Small intestine (tissue), 7 donors: ENCODE measurements around the gene TYMS. TPM values are rescaled to one million over a fixed set of nuclear protein-coding genes. Genes with fewer than 3 reads are reported as not detected.

Source experiments
- DNase-seq, 2 donors: peaks; one replicate each; pipeline versions ENCODE4 v3.0.0 to v3.0.0-alpha.2; 2013
- FAIRE-seq: peaks from 2 replicates; lab custom pipeline; 2012; peaks lifted over from hg19 to GRCh38; lab: Jason Lieb, UNC
- H3K27ac ChIP-seq, 3 donors: one replicate each; pipeline ENCODE4 v1.5.1; 2013; ENCODE audit warnings: low read length in 2 of 3, mild to moderate bottlenecking in 2 of 3, control low read depth in 1 of 3, inconsistent platforms in 1 of 3, low read depth in 1 of 3, moderate library complexity in 1 of 3
- H3K27me3 ChIP-seq, 3 donors: one replicate each; pipeline ENCODE4 v1.6.1; 2013; ENCODE audit warnings: low read length in 3 of 3, inconsistent platforms in 1 of 3; ENCODE audit not compliant: control insufficient read depth in 3 of 3, insufficient read depth in 3 of 3
- H3K36me3 ChIP-seq, 3 donors: one replicate each; pipeline ENCODE4 v1.6.1; 2013; ENCODE audit warnings: low read length in 3 of 3, inconsistent platforms in 1 of 3, low read depth in 1 of 3, mild to moderate bottlenecking in 1 of 3, moderate library complexity in 1 of 3; ENCODE audit not compliant: control insufficient read depth in 3 of 3, insufficient read depth in 2 of 3
- H3K4me1 ChIP-seq, 3 donors: one replicate each; pipeline ENCODE4 v1.6.1; 2013; ENCODE audit warnings: low read length in 2 of 3, inconsistent platforms in 1 of 3, low read depth in 1 of 3, mild to moderate bottlenecking in 1 of 3, moderate library complexity in 1 of 3; ENCODE audit not compliant: control insufficient read depth in 3 of 3, insufficient read depth in 2 of 3
- H3K4me3 ChIP-seq, 3 donors: one replicate each; pipeline ENCODE4 v1.5.1; 2013; ENCODE audit warnings: low read length in 3 of 3, control low read depth in 1 of 3, inconsistent platforms in 1 of 3, low read depth in 1 of 3, mild to moderate bottlenecking in 1 of 3, moderate library complexity in 1 of 3
- H3K9me3 ChIP-seq, 2 donors: one replicate each; pipeline ENCODE4 v1.6.1; 2013; ENCODE audit warnings: low read depth in 1 of 2, low read length in 1 of 2; ENCODE audit not compliant: control insufficient read depth in 2 of 2, insufficient read depth in 1 of 2
- WGBS, 3 donors: extraction: QIAGEN DNeasy Blood & Tissue Kit; methylation state at CpG; one replicate each; pipeline ENCODE4 v1.1.7; 2013; 5-methylcytosine and 5-hydroxymethylcytosine counted together
- polyA plus RNA-seq, 4 donors: library from polyadenylated mRNA; stranded (reverse) in 3 of 4; unstranded in 1 of 4; fragments of 200-250 nt in 3 of 4; fragments of 120-200 nt in 1 of 4; gene quantifications; one replicate each; pipeline versions ENCODE4 v1.2.1 to v1.2.3, GENCODE V29; 2013
- donor health status: healthy with polysubstance abuse.
- donor health status: control.
- donor health status: control.
- donor health status: Bipolar disorder and iron deficiency.
- donor health status: healthy.

TYMS gene
- polyA plus RNA-seq, 4 donors, result 6.2 to 74.6 (median 31.4) TPM

DNA sequence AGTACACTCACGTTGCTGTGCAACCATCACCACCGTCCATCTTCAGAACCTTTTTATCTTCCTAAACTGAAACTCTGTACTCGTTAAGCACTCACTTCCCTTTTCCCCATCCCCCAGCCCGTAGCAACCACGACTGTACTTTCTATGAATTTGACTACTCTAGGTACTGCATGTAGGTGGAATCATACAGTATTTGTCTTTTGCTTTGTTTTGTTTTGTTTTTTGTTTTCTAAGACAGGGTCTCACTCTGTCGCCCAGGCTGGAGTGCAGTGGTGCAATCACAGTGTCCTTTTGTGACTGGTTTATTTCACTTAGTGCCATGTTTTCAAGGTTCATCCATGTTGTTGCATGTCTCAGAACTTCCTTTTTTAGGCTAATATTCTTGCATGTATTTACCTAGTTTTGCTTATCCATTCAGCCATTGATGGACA, 7.0 kb upstream of the TYMS start:
- no peak overlapping the region for H3K27ac ChIP-seq
- no peak overlapping the region for H3K4me3 ChIP-seq
- DNase-seq (no peak), FAIRE-seq (no peak)
- H3K9me3 ChIP-seq, result no peaks in the 10 kb centered on the region
- WGBS, 3 donors, result 52 to 75% (median 59%) methylated on average over 6 of the region's 6 CpGs
- H3K27me3 ChIP-seq, result no peaks in the 10 kb centered on the region
- H3K4me1 ChIP-seq, result no peaks in the 10 kb centered on the region
- H3K36me3 ChIP-seq, result no peaks in the 10 kb centered on the region

GRCh38 chr18:652131-652530, 5.3 kb upstream of the TYMS start:
- Histone ChIP-seq H3K36me3 (no peaks in the 10 kb centered on the region), H3K4me3 (no peak overlapping the region), H3K27me3 (no peaks in the 10 kb centered on the region), H3K9me3 (no peaks in the 10 kb centered on the region), H3K4me1 (no peaks in the 10 kb centered on the region), H3K27ac (no peak overlapping the region)
- DNase-seq (no peak), FAIRE-seq (no peak)
- WGBS, 3 donors, result 71 to 81% (median 80%) methylated on average over 4 of the region's 4 CpGs

- Histone ChIP-seq H3K4me3 (no peak overlapping the region), H3K27ac (no peak overlapping the region), H3K36me3 (no peaks in the 10 kb centered on the region), H3K9me3 (no peaks in the 10 kb centered on the region), H3K4me1 (peaks cover 0 to 1% (median 0%) of the 10 kb centered on the region in 3 donors), H3K27me3 (no peaks in the 10 kb centered on the region)
- WGBS, 3 donors, result 86 to 97% (median 96%) methylated on average over 2 of the region's 2 CpGs
- DNase-seq (no peak), FAIRE-seq (no peak)
Observed at GRCh38 chr18:653512-653911, 3.9 kb upstream of the TYMS start.

DNA sequence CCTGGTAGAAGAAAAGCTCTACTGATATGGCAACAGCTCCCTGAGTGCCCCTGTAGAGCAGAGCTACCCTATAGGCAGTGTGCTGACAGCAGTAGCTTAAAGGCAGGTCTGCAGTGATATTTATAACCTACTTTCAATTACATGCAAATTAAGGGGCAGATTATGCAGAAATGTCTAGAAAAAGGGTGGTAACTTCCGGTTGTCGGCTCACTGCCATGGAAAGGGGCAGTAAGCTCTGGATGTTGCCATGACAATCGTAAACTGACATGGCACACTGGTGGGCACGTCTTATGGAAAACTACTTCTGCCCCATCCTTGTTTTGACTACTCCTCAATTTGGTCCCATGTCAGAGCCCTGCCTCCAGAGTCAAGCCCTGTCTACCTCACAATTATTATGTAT, 2.9 kb upstream of the TYMS start:
- no peaks in the 10 kb centered on the region for H3K27me3 ChIP-seq
- FAIRE-seq (no peak), DNase-seq (no peak)
- H3K27ac ChIP-seq, result no peak overlapping the region
- H3K36me3 ChIP-seq, result peaks cover 0 to 8% (median 0%) of the 10 kb centered on the region in 3 donors
- H3K4me1 ChIP-seq, result peaks cover 0 to 5% (median 0%) of the 10 kb centered on the region in 3 donors
- WGBS, 3 donors, result 88 to 98% (median 95%) methylated on average over 4 of the region's 4 CpGs
- no peak overlapping the region for H3K4me3 ChIP-seq
- H3K9me3 ChIP-seq, result no peaks in the 10 kb centered on the region

GRCh38 chr18:655445-655844, 2.0 kb upstream of the TYMS start:
- no peak for FAIRE-seq
- Histone ChIP-seq H3K27me3 (no peaks in the 10 kb centered on the region), H3K4me1 (peaks cover 0 to 5% (median 0%) of the 10 kb centered on the region in 3 donors), H3K9me3 (no peaks in the 10 kb centered on the region), H3K4me3 (no peak overlapping the region), H3K36me3 (peaks cover 0 to 14% (median 0%) of the 10 kb centered on the region in 3 donors), H3K27ac (no peak overlapping the region)
- 84 to 92% (median 92%) methylated on average over 6 of the region's 6 CpGs for WGBS, 3 donors
- no peak for DNase-seq

GRCh38 chr18:658001-658946, 821 bp downstream of the TYMS start:
- H3K27me3 ChIP-seq, result no peaks in the 10 kb centered on the region
- H3K4me1 ChIP-seq, result peaks cover 0 to 5% (median 0%) of the 10 kb centered on the region in 3 donors
- peaks cover 0 to 5% of the 10 kb centered on the region in 2 donors for H3K9me3 ChIP-seq
- no peak for FAIRE-seq
- H3K4me3 ChIP-seq, result peak overlapping the region; percentile 43 to 76 (median 73)
- 1 to 2% (median 2%) methylated on average over 63 to 72 of the region's 72 CpGs for WGBS, 3 donors
- peak; percentile 94 to 96 for DNase-seq
- H3K27ac ChIP-seq, result peak overlapping the region; percentile 55 to 92 (median 73)
- H3K36me3 ChIP-seq, result peaks cover 0 to 23% (median 0%) of the 10 kb centered on the region in 3 donors

GRCh38 chr18:658947-659533, 1.6 kb downstream of the TYMS start:
- H3K27me3 ChIP-seq, result no peaks in the 10 kb centered on the region
- WGBS, 3 donors, result 72 to 79% (median 75%) methylated on average over 10 of the region's 10 CpGs
- peaks cover 0 to 23% (median 0%) of the 10 kb centered on the region in 3 donors for H3K36me3 ChIP-seq
- H3K27ac ChIP-seq, result no peak overlapping the region
- peaks cover 0 to 5% of the 10 kb centered on the region in 2 donors for H3K9me3 ChIP-seq
- DNase-seq (no peak), FAIRE-seq (no peak)
- peak overlapping the region in 2 of 3 donors; percentile 73 to 76 for H3K4me3 ChIP-seq
- peaks cover 0 to 5% (median 0%) of the 10 kb centered on the region in 3 donors for H3K4me1 ChIP-seq

- 89 to 93% (median 92%) methylated on average over 6 of the region's 6 CpGs for WGBS, 3 donors
- peaks cover 0 to 5% (median 0%) of the 10 kb centered on the region in 3 donors for H3K4me1 ChIP-seq
- H3K9me3 ChIP-seq, result peaks cover 0 to 5% of the 10 kb centered on the region in 2 donors
- no peak for FAIRE-seq
- H3K36me3 ChIP-seq, result peaks cover 0 to 23% (median 0%) of the 10 kb centered on the region in 3 donors
- no peak for DNase-seq
- H3K27me3 ChIP-seq, result no peaks in the 10 kb centered on the region
- no peak overlapping the region for H3K27ac ChIP-seq
- no peak overlapping the region for H3K4me3 ChIP-seq
Observed at GRCh38 chr18:659597-659996, 2.1 kb downstream of the TYMS start.
